ENCODE results near the gene SNRPE. TPM values are rescaled to one million over a fixed set of nuclear protein-coding genes. Genes with fewer than 3 reads are reported as not detected.
A peak's percentile ranks its signal among the peaks of the same experiment; 100 is the strongest.
"Not testable (repeated sequence)": the region's sequence is repeated elsewhere in the genome, so short reads cannot be mapped to it uniquely, and the experiment has no call there.

The SNRPE gene
- total and polyA plus RNA-seq, 4 donors: 49.3 to 141 (median 116) TPM

GRCh38 chr1:203839081-203839480 is 22.3 kb upstream of the SNRPE start:
- Histone ChIP-seq H3K4me1 (ENCODE audit: control insufficient read depth, insufficient read depth, low read length) (no peaks in the 10 kb centered on the region), H3K27me3 (ENCODE audit: control insufficient read depth, insufficient read depth, low read length) (no peaks in the 10 kb centered on the region), H3K36me3 (ENCODE audit: control insufficient read depth, insufficient read depth, low read length) (peaks cover 51% of the 10 kb centered on the region), H3K4me3 (ENCODE audit: low read depth, low read length) (no peak overlapping the region), H3K27ac (ENCODE audit: low read depth, low read length) (no peak overlapping the region), H3K9me3 (ENCODE audit: control insufficient read depth, insufficient read depth, low read length) (no peaks in the 10 kb centered on the region)
- peak in 3 of 6 donors; percentile 5 to 29 (median 17) for DNase-seq (ENCODE audit: low read depth in 4 of 6, low spot score in 6 of 6)
- 68% methylated on average over 3 of the region's 5 CpGs for WGBS (ENCODE audit: insufficient coverage)

- no peak for DNase-seq (ENCODE audit: low read depth in 4 of 6, low spot score in 6 of 6)
- peaks cover 44% of the 10 kb centered on the region for H3K36me3 ChIP-seq (ENCODE audit: control insufficient read depth, insufficient read depth, low read length)
- H3K4me1 ChIP-seq (ENCODE audit: control insufficient read depth, insufficient read depth, low read length): no peaks in the 10 kb centered on the region
- WGBS (ENCODE audit: insufficient coverage): no CpG with 5 or more reads among the region's 4 CpGs
- H3K27ac ChIP-seq (ENCODE audit: low read depth, low read length): no peak overlapping the region
- no peak overlapping the region for H3K4me3 ChIP-seq (ENCODE audit: low read depth, low read length)
- H3K9me3 ChIP-seq (ENCODE audit: control insufficient read depth, insufficient read depth, low read length): no peaks in the 10 kb centered on the region
- no peaks in the 10 kb centered on the region for H3K27me3 ChIP-seq (ENCODE audit: control insufficient read depth, insufficient read depth, low read length)
Observed at GRCh38 chr1:203840208-203840808, 21.1 kb upstream of the SNRPE start.

GRCh38 chr1:203842559-203842876 is 18.9 kb upstream of the SNRPE start:
- H3K4me1 ChIP-seq (ENCODE audit: control insufficient read depth, insufficient read depth, low read length): no peaks in the 10 kb centered on the region
- no peak for DNase-seq (ENCODE audit: low read depth in 4 of 6, low spot score in 6 of 6)
- no CpG with 5 or more reads among the region's 2 CpGs for WGBS (ENCODE audit: insufficient coverage)
- H3K27ac ChIP-seq (ENCODE audit: low read depth, low read length): no peak overlapping the region
- H3K4me3 ChIP-seq (ENCODE audit: low read depth, low read length): no peak overlapping the region
- H3K27me3 ChIP-seq (ENCODE audit: control insufficient read depth, insufficient read depth, low read length): no peaks in the 10 kb centered on the region
- peaks cover 38% of the 10 kb centered on the region for H3K36me3 ChIP-seq (ENCODE audit: control insufficient read depth, insufficient read depth, low read length)
- H3K9me3 ChIP-seq (ENCODE audit: control insufficient read depth, insufficient read depth, low read length): no peaks in the 10 kb centered on the region

- no CpG with 5 or more reads among the region's 1 CpG for WGBS (ENCODE audit: insufficient coverage)
- Histone ChIP-seq H3K4me1 (ENCODE audit: control insufficient read depth, insufficient read depth, low read length) (no peaks in the 10 kb centered on the region), H3K27ac (ENCODE audit: low read depth, low read length) (no peak overlapping the region), H3K27me3 (ENCODE audit: control insufficient read depth, insufficient read depth, low read length) (no peaks in the 10 kb centered on the region), H3K9me3 (ENCODE audit: control insufficient read depth, insufficient read depth, low read length) (no peaks in the 10 kb centered on the region), H3K4me3 (ENCODE audit: low read depth, low read length) (no peak overlapping the region), H3K36me3 (ENCODE audit: control insufficient read depth, insufficient read depth, low read length) (peaks cover 41% of the 10 kb centered on the region)
- peak in 1 of 6 donors; percentile 49 for DNase-seq (ENCODE audit: low read depth in 4 of 6, low spot score in 6 of 6)
Observed at GRCh38 chr1:203843435-203843834, 18.0 kb upstream of the SNRPE start.

GRCh38 chr1:203853112-203853511 is 8.3 kb upstream of the SNRPE start:
- not testable (repeated sequence) for H3K27me3 ChIP-seq (ENCODE audit: control insufficient read depth, insufficient read depth, low read length); H3K4me1 ChIP-seq (ENCODE audit: control insufficient read depth, insufficient read depth, low read length); DNase-seq (ENCODE audit: low read depth in 4 of 6, low spot score in 6 of 6); H3K4me3 ChIP-seq (ENCODE audit: low read depth, low read length); H3K9me3 ChIP-seq (ENCODE audit: control insufficient read depth, insufficient read depth, low read length); H3K27ac ChIP-seq (ENCODE audit: low read depth, low read length)
- H3K36me3 ChIP-seq (ENCODE audit: control insufficient read depth, insufficient read depth, low read length): peaks cover 21% of the 10 kb centered on the region

- WGBS (ENCODE audit: insufficient coverage): no CpG with 5 or more reads among the region's 2 CpGs
- H3K4me3 ChIP-seq (ENCODE audit: low read depth, low read length): no peak overlapping the region
- no peak for DNase-seq (ENCODE audit: low read depth in 4 of 6, low spot score in 6 of 6)
- H3K36me3 ChIP-seq (ENCODE audit: control insufficient read depth, insufficient read depth, low read length): peaks cover 6% of the 10 kb centered on the region
- peaks cover 8% of the 10 kb centered on the region for H3K4me1 ChIP-seq (ENCODE audit: control insufficient read depth, insufficient read depth, low read length)
- no peaks in the 10 kb centered on the region for H3K9me3 ChIP-seq (ENCODE audit: control insufficient read depth, insufficient read depth, low read length)
- no peak overlapping the region for H3K27ac ChIP-seq (ENCODE audit: low read depth, low read length)
- H3K27me3 ChIP-seq (ENCODE audit: control insufficient read depth, insufficient read depth, low read length): no peaks in the 10 kb centered on the region
Observed at GRCh38 chr1:203858055-203858454, 3.3 kb upstream of the SNRPE start.

GRCh38 chr1:203858975-203859374 is 2.4 kb upstream of the SNRPE start:
- no peaks in the 10 kb centered on the region for H3K27me3 ChIP-seq (ENCODE audit: control insufficient read depth, insufficient read depth, low read length)
- H3K4me1 ChIP-seq (ENCODE audit: control insufficient read depth, insufficient read depth, low read length): peaks cover 12% of the 10 kb centered on the region
- peaks cover 9% of the 10 kb centered on the region for H3K36me3 ChIP-seq (ENCODE audit: control insufficient read depth, insufficient read depth, low read length)
- H3K27ac ChIP-seq (ENCODE audit: low read depth, low read length): no peak overlapping the region
- H3K4me3 ChIP-seq (ENCODE audit: low read depth, low read length): no peak overlapping the region
- H3K9me3 ChIP-seq (ENCODE audit: control insufficient read depth, insufficient read depth, low read length): no peaks in the 10 kb centered on the region
- DNase-seq (ENCODE audit: low read depth in 4 of 6, low spot score in 6 of 6): no peak
- WGBS (ENCODE audit: insufficient coverage): 87% methylated on average over 3 of the region's 4 CpGs

- H3K27me3 ChIP-seq (ENCODE audit: control insufficient read depth, insufficient read depth, low read length): no peaks in the 10 kb centered on the region
- 23% methylated on average over 14 of the region's 15 CpGs for WGBS (ENCODE audit: insufficient coverage)
- H3K36me3 ChIP-seq (ENCODE audit: control insufficient read depth, insufficient read depth, low read length): peaks cover 18% of the 10 kb centered on the region
- peak overlapping the region; percentile 97 for H3K4me3 ChIP-seq (ENCODE audit: low read depth, low read length)
- H3K27ac ChIP-seq (ENCODE audit: low read depth, low read length): peak overlapping the region; percentile 40
- H3K4me1 ChIP-seq (ENCODE audit: control insufficient read depth, insufficient read depth, low read length): peaks cover 12% of the 10 kb centered on the region
- no peaks in the 10 kb centered on the region for H3K9me3 ChIP-seq (ENCODE audit: control insufficient read depth, insufficient read depth, low read length)
- peak in 3 of 6 donors; percentile 15 to 70 (median 60) for DNase-seq (ENCODE audit: low read depth in 4 of 6, low spot score in 6 of 6)
Observed at GRCh38 chr1:203860396-203861025, 888 bp upstream of the SNRPE start.

GRCh38 chr1:203867802-203868201 is 6.4 kb downstream of the SNRPE start:
- H3K4me1 ChIP-seq (ENCODE audit: control insufficient read depth, insufficient read depth, low read length): peaks cover 22% of the 10 kb centered on the region
- H3K27me3 ChIP-seq (ENCODE audit: control insufficient read depth, insufficient read depth, low read length): no peaks in the 10 kb centered on the region
- no peaks in the 10 kb centered on the region for H3K9me3 ChIP-seq (ENCODE audit: control insufficient read depth, insufficient read depth, low read length)
- H3K4me3 ChIP-seq (ENCODE audit: low read depth, low read length): no peak overlapping the region
- no peak overlapping the region for H3K27ac ChIP-seq (ENCODE audit: low read depth, low read length)
- WGBS (ENCODE audit: insufficient coverage): 80% methylated on average over 1 of the region's 5 CpGs
- DNase-seq (ENCODE audit: low read depth in 4 of 6, low spot score in 6 of 6): no peak
- H3K36me3 ChIP-seq (ENCODE audit: control insufficient read depth, insufficient read depth, low read length): peaks cover 33% of the 10 kb centered on the region

- H3K36me3 ChIP-seq (ENCODE audit: control insufficient read depth, insufficient read depth, low read length): peaks cover 25% of the 10 kb centered on the region
- no peaks in the 10 kb centered on the region for H3K27me3 ChIP-seq (ENCODE audit: control insufficient read depth, insufficient read depth, low read length)
- no peak overlapping the region for H3K4me3 ChIP-seq (ENCODE audit: low read depth, low read length)
- H3K27ac ChIP-seq (ENCODE audit: low read depth, low read length): no peak overlapping the region
- no peak for DNase-seq (ENCODE audit: low read depth in 4 of 6, low spot score in 6 of 6)
- H3K4me1 ChIP-seq (ENCODE audit: control insufficient read depth, insufficient read depth, low read length): peaks cover 23% of the 10 kb centered on the region
- no peaks in the 10 kb centered on the region for H3K9me3 ChIP-seq (ENCODE audit: control insufficient read depth, insufficient read depth, low read length)
- WGBS (ENCODE audit: insufficient coverage): 100% methylated on average over 1 of the region's 1 CpG
Observed at GRCh38 chr1:203870245-203870644, 8.8 kb downstream of the SNRPE start.

Measured in spinal cord (tissue), 10 donors.